Caco-2 (cell line): ENCODE measurements around the gene ATG7. TPM values are rescaled to one million over a fixed set of nuclear protein-coding genes. Genes with fewer than 3 reads are reported as not detected.

Source experiments
- BruUV-seq: library from RNA; stranded (reverse); fragments of 400-500 nt; replicated peaks from 2 replicates; lab custom pipeline; 2021; lab: Mats Ljungman, UMichigan
- CTCF ChIA-PET: fragments of 300-600 bp; sonication (Branson Sonifier 250); formaldehyde crosslinking; loops from one replicate; lab custom pipeline; 2022; ENCODE audit warnings: antibody characterized with exemption; lab: Charles Lee
- POLR2A ChIA-PET: fragments of 300-600 bp; sonication (Branson Sonifier 250); formaldehyde crosslinking; loops from one replicate; lab custom pipeline; 2022; ENCODE audit warnings: antibody characterized with exemption; lab: Charles Lee
- DNase-seq, 2 experiments: peaks; one replicate each; pipeline versions ENCODE4 v3.0.0 to v3.0.0-alpha.2; 2020 to 2022
- H3K27me3 ChIP-seq: replicated peaks from 2 replicates; pipeline ENCODE4 v1.6.0; 2011; ENCODE audit warnings: low read length; ENCODE audit not compliant: control insufficient read depth, insufficient read depth
- H3K36me3 ChIP-seq: 2 replicates; pipeline ENCODE4 v1.5.1; 2011; ENCODE audit warnings: low read length; ENCODE audit not compliant: control insufficient read depth, insufficient read depth
- H3K4me1 ChIP-seq: fragments of 250-450 bp; sonication (Bioruptor Pico); 2 replicates; pipeline ENCODE4 v1.5.1; 2020; ENCODE audit warnings: mild to moderate bottlenecking
- H3K4me3 ChIP-seq: 2 replicates; pipeline ENCODE4 v1.5.1; 2011; ENCODE audit warnings: low read depth, mild to moderate bottlenecking, control low read depth, low read length
- H3K9me3 ChIP-seq: fragments of 250-450 bp; sonication (Bioruptor Pico); 2 replicates; pipeline ENCODE4 v1.5.1; 2020; ENCODE audit warnings: mild to moderate bottlenecking, moderate library complexity
- H3K27ac Mint-ChIP-seq: one replicate; pipeline ENCODE4 v1.8.0; 2022; ENCODE audit warnings: mixed read lengths; ENCODE audit not compliant: unreplicated experiment
- H3K27me3 Mint-ChIP-seq: one replicate; pipeline ENCODE4 v1.8.0; 2022; ENCODE audit warnings: mixed read lengths; ENCODE audit not compliant: insufficient read depth, unreplicated experiment
- H3K36me3 Mint-ChIP-seq: one replicate; pipeline ENCODE4 v1.8.0; 2022; ENCODE audit warnings: mild to moderate bottlenecking, mixed read lengths; ENCODE audit not compliant: insufficient read depth, unreplicated experiment
- H3K4me1 Mint-ChIP-seq: one replicate; pipeline ENCODE4 v1.8.0; 2022; ENCODE audit warnings: low read depth, mixed read lengths; ENCODE audit not compliant: unreplicated experiment
- H3K4me3 Mint-ChIP-seq: one replicate; pipeline ENCODE4 v1.8.0; 2022; ENCODE audit warnings: mild to moderate bottlenecking, moderate library complexity, mixed read lengths; ENCODE audit not compliant: unreplicated experiment
- H3K9me3 Mint-ChIP-seq: one replicate; pipeline ENCODE4 v1.8.0; 2022; ENCODE audit warnings: mixed read lengths; ENCODE audit not compliant: unreplicated experiment
- CTCF ChIP-seq, 2 experiments: fragments of 200-600 bp in 1 of 2; IDR thresholded peaks; 1 replicate in 1 of 2; 2 replicates in 1 of 2; pipeline versions ENCODE4 v1.5.1 to v1.8.0; 2011 to 2022; ENCODE audit warnings: antibody characterized with exemption in 1 of 2, control low read depth in 1 of 2, inconsistent platforms in 1 of 2, low read depth in 1 of 2, low read length in 1 of 2, mild to moderate bottlenecking in 1 of 2, moderate library complexity in 1 of 2; ENCODE audit not compliant: insufficient read depth in 1 of 2, severe bottlenecking in 1 of 2, unreplicated experiment in 1 of 2
- intact Hi-C: fragments of 100-400 bp; cut with micrococcal nuclease; formaldehyde crosslinking; loops from one replicate; pipeline ENCODE4 v1.10.0; 2022; ENCODE audit not compliant: unreplicated experiment
- total RNA-seq: library from RNA; stranded (reverse); gene quantifications from 2 replicates; pipeline ENCODE4 v1.2.3, GENCODE V29; 2022

ATG7 gene
- total RNA-seq, 1 experiment from 2014 or later: 24.4 TPM

GRCh38 chr3:11373654-11374053 lies 101.5 kb downstream of the ATG7 start:
- H3K4me1 Mint-ChIP-seq: no peaks in the 10 kb centered on the region
- CTCF ChIA-PET: no interaction called here
- TF ChIP-seq CTCF (IDR thresholded peaks at IDR 0.05; ENCODE audit: insufficient read depth in 1 of 2, low read depth in 1 of 2, low read length in 1 of 2, severe bottlenecking in 1 of 2, unreplicated experiment in 1 of 2): no peak
- no peak overlapping the region for H3K27ac Mint-ChIP-seq
- H3K27me3 Mint-ChIP-seq: no peaks in the 10 kb centered on the region
- no peak for DNase-seq
- BruUV-seq: no TSS peak
- Histone ChIP-seq H3K36me3 (no peaks in the 10 kb centered on the region), H3K9me3 (no peaks in the 10 kb centered on the region), H3K4me3 (no peak overlapping the region), H3K4me1 (no peaks in the 10 kb centered on the region), H3K27me3 (no peaks in the 10 kb centered on the region)
- intact Hi-C loops: no loop called here
- no peaks in the 10 kb centered on the region for H3K36me3 Mint-ChIP-seq
- H3K9me3 Mint-ChIP-seq: no peaks in the 10 kb centered on the region
- POLR2A ChIA-PET: no interaction called here
- H3K4me3 Mint-ChIP-seq: no peak overlapping the region

DNA sequence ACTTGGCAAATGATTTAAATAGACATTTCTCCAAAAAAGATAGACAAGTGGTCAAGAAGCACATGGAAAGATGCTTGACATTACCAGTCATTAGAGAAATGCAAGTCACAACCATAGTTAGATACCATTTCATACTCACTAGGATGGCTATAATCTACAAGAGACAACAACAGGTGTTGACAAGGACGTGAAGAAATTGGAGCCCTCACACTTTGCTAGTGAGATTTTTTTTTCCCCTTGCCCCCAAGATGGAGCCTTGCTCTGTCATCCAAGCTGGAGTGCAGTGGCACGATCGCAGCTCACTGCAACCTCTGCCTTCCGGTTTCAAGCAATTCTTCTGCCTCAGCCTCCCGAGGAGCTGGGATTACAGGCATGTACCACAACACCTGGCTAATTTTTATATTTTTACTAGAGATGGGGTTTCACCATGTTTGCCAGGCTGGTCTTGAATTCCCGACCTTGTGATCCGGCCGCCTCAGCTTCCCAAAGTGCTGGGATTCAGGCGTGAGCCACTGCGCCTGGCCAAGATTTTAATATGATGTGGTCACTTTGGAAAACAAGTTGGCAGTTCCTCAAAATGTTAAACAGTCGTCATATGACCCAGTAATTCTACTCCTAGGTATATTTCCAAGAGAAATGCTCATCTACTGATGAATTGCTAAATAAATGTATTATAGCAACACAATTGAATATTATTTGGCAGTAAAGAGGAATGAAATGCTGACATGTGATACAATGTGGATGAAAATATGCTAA lies 103.3 kb downstream of the ATG7 start:
- Histone ChIP-seq H3K4me1 (peaks cover 12% of the 10 kb centered on the region), H3K27me3 (no peaks in the 10 kb centered on the region), H3K9me3 (no peaks in the 10 kb centered on the region), H3K36me3 (no peaks in the 10 kb centered on the region), H3K4me3 (no peak overlapping the region)
- H3K4me1 Mint-ChIP-seq: peaks cover 11% of the 10 kb centered on the region
- DNase-seq: no peak
- H3K4me3 Mint-ChIP-seq: no peak overlapping the region
- CTCF ChIA-PET: no interaction called here
- H3K27me3 Mint-ChIP-seq: no peaks in the 10 kb centered on the region
- POLR2A ChIA-PET: no interaction called here
- TF ChIP-seq CTCF (IDR thresholded peaks at IDR 0.05; ENCODE audit: insufficient read depth in 1 of 2, low read depth in 1 of 2, low read length in 1 of 2, severe bottlenecking in 1 of 2, unreplicated experiment in 1 of 2): no peak
- H3K27ac Mint-ChIP-seq: no peak overlapping the region
- intact Hi-C loops: loop anchor here (5.0 kb wide), 1 partner anchor 802 kb away; no protein-coding TSS in a partner anchor
- BruUV-seq: no TSS peak
- H3K36me3 Mint-ChIP-seq: no peaks in the 10 kb centered on the region
- H3K9me3 Mint-ChIP-seq: no peaks in the 10 kb centered on the region

GRCh38 chr3:11377719-11378118 lies 105.5 kb downstream of the ATG7 start:
- POLR2A ChIA-PET: no interaction called here
- no peak overlapping the region for H3K27ac Mint-ChIP-seq
- Histone ChIP-seq H3K4me1 (peaks cover 21% of the 10 kb centered on the region), H3K9me3 (no peaks in the 10 kb centered on the region), H3K36me3 (no peaks in the 10 kb centered on the region), H3K4me3 (no peak overlapping the region), H3K27me3 (no peaks in the 10 kb centered on the region)
- H3K36me3 Mint-ChIP-seq: no peaks in the 10 kb centered on the region
- no peak overlapping the region for H3K4me3 Mint-ChIP-seq
- intact Hi-C loops: loop anchor here (5.0 kb wide), 1 partner anchor 800 kb away; no protein-coding TSS in a partner anchor
- no peak for TF ChIP-seq CTCF (IDR thresholded peaks at IDR 0.05; ENCODE audit: insufficient read depth in 1 of 2, low read depth in 1 of 2, low read length in 1 of 2, severe bottlenecking in 1 of 2, unreplicated experiment in 1 of 2)
- CTCF ChIA-PET: interaction anchor here (0.6 kb wide), 1 partner anchor 458 kb away, joined by 3 read pairs; no protein-coding TSS in a partner anchor
- BruUV-seq: no TSS peak
- no peaks in the 10 kb centered on the region for H3K9me3 Mint-ChIP-seq
- peaks cover 16% of the 10 kb centered on the region for H3K4me1 Mint-ChIP-seq
- no peaks in the 10 kb centered on the region for H3K27me3 Mint-ChIP-seq
- DNase-seq: no peak
